RWPE1 (cell line): ENCODE results near the gene RNF169.

ENCODE experiments used
- CTCF ChIA-PET: fragments of 350-600 bp; sonication (Branson Sonifier 250); formaldehyde crosslinking; extraction: SDS; loops from one replicate; lab custom pipeline; 2021; lab: Yijun Ruan, JAX
- POLR2A ChIA-PET: fragments of 400-600 bp; formaldehyde crosslinking; extraction: SDS; loops from one replicate; lab custom pipeline; 2020; ENCODE audit warnings: antibody characterized with exemption; ENCODE audit not compliant: low non-redundant PET; lab: Yijun Ruan, JAX
- DNase-seq: peaks from one replicate; pipeline ENCODE4 v3.0.0; 2012; ENCODE audit warnings: low spot score
- H3K27ac ChIP-seq: fragments of 450-650 bp; 2 replicates; pipeline ENCODE4 v1.5.1; 2017
- TF ChIP-seq, protein P1 (sequence below): fragments of 450-650 bp; conservative IDR thresholded peaks from 2 replicates; pipeline ENCODE4 v1.5.1; 2017; ENCODE audit warnings: low read depth, mild to moderate bottlenecking

RNF169 gene

DNA sequence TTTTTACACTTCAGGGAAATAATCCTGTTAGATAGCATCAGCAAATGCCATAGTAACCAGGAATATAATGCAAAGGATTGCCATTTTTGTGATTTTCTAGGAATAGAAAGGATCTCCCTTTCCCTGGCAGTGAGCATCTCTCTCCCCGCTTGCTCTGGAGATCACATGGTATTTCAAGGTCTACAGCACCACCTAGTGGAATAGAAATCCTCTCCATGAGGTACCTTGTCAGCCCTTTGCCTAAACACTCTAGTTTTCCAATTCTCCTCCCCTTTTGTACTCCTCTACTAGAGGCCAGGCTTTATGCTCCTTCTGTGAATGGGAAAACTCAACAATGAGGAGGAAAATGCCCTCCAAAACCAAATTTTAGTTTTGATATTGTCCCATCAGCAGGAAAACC lies 121.8 kb downstream of the RNF169 start:
- DNase-seq, result no peak

DNA sequence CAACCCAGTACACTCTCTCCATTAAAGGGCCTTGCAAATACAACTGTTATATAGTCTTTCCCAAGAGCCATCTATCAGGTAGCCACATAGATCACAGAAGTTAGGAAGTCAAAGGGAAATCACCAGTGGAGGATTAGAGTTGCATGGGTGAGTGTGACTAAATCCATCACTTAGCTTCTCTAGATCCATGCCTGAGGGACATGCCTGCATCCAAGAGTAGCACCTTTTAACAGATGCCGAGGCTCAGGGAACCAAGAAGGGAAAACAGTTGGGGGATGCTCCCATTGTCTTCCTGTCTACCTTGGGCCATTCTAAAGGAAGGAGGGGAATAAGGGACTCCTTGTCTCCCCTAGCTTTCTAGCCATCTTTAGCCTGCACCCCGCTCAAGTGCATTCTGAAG lies 122.4 kb downstream of the RNF169 start:
- DNase-seq, result no peak
- ChIA-PET CTCF (no interaction called here), POLR2A (no interaction called here)

More for the DNA sequence above, 121.8 kb downstream of the RNF169 start:
- POLR2A ChIA-PET, result no interaction called here
- TF ChIP-seq, protein P1, sequence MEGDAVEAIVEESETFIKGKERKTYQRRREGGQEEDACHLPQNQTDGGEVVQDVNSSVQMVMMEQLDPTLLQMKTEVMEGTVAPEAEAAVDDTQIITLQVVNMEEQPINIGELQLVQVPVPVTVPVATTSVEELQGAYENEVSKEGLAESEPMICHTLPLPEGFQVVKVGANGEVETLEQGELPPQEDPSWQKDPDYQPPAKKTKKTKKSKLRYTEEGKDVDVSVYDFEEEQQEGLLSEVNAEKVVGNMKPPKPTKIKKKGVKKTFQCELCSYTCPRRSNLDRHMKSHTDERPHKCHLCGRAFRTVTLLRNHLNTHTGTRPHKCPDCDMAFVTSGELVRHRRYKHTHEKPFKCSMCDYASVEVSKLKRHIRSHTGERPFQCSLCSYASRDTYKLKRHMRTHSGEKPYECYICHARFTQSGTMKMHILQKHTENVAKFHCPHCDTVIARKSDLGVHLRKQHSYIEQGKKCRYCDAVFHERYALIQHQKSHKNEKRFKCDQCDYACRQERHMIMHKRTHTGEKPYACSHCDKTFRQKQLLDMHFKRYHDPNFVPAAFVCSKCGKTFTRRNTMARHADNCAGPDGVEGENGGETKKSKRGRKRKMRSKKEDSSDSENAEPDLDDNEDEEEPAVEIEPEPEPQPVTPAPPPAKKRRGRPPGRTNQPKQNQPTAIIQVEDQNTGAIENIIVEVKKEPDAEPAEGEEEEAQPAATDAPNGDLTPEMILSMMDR, result no peak
- no peak overlapping the region for H3K27ac ChIP-seq
- CTCF ChIA-PET, result no interaction called here

DNA sequence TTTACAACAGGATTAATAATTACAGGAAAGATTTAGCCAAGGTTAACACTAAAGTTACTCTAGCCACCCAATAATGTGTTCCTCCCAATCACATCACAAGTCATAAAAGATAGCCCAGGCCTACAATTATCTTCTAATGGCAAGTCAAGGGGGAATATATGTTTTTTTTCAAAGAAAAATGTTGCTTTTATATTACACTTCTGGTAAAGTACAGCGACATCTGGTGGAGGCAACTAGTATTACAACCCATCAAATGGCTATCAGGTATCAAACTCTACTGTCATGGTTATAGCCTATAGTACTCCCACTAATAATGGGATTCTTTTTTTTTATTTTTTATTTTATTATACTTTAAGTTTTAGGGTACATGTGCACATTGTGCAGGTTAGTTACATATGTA lies 128.5 kb downstream of the RNF169 start:
- CTCF ChIA-PET, result no interaction called here
- TF ChIP-seq, protein P1, result peak; percentile 28
- DNase-seq, result no peak
- H3K27ac ChIP-seq, result no peak overlapping the region
- POLR2A ChIA-PET, result no interaction called here

More for the DNA sequence above, 122.4 kb downstream of the RNF169 start:
- TF ChIP-seq, protein P1, result no peak
- no peak overlapping the region for H3K27ac ChIP-seq
